CD4-positive, alpha-beta T cell treated with Interleukin-6 for 4 hours (primary cell): ENCODE data around the gene NAALADL1.
A peak's percentile ranks its signal among the peaks of the same experiment; 100 is the strongest.
"Not testable (repeated sequence)": the region's sequence is repeated elsewhere in the genome, so short reads cannot be mapped to it uniquely, and the experiment has no call there.

Experiments used
- DNase-seq: peaks from one replicate; pipeline ENCODE4 v3.0.0-alpha.2; 2020; ENCODE audit warnings: mixed read lengths

The NAALADL1 gene

DNA sequence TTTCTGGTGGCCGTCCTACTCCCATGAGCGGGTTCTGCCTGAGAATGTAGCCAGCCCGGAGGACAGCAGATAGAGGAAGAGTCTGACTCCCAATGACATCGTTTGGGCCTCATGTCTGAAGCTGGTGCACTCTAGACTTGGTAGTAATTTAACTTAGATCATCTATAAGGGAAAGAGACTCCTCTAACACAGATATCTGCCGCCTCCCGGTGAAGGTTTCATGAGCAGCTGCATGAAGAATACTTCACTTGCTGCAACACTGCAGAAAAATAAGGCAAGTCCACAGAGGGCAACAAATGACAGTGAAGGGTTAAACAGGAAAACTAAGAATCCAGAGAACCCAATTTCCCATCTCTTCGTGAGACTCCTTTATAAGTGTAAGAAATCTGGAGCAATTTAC lies 50.3 kb downstream of the NAALADL1 start:
- DNase-seq = no peak

DNA sequence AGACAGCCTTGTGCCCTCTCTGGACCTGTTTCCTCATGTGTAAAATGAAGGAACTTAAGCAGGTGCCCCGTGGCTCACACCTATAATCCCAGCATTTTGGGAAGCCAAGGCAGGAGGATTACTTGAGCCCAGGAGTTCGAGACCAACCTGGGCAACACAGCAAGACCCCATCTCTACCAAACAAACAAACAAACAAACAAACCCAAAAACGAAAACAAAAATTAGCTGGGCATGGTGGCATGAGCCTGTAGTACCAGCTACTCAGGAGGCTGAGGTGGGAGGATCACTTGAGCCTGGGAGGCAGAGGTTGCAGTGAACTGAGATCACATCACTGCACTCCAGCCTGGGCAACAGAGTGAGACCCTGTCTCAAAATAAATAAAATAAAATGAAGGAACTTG lies 54.4 kb downstream of the NAALADL1 start:
- DNase-seq = not testable (repeated sequence)

DNA sequence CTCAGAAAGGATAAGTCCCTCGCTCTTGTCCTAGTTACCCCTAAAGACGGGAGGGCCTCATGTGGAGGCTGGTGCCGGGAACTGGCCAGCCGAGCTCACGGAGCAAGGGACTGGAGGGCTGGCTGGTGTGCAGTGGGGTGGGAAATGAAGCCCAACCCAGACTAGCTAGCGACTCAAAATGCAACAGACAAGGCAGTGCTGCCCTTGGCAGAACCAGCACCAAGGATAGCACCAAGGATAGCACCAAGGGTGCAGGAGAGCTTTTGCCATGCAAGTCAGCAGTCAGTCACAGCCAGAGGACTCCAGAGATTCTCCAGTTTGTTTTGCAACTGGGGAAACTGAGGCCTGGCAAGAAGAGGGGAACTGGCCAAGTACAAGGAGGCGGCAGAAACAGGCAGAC lies 55.1 kb downstream of the NAALADL1 start:
- no peak for DNase-seq

DNA sequence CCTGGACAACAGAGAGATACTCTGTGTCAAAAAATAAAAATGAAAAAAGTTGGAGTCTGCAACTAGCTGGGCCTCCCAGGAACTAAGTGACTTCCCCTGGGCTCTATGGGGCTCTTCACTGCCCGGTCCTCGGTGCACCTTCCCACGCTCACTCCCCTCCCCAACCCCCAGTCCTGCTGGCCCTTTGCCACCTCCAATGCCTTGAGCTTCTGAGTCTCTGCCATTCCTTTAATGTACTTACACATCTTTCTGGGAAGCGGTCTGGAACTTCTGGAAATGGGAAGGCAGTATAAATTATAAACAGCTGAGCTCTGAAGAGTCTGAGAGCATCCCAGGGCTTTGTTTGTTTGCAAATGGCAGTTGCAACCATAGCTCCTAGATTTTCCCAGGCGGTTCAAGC lies 55.6 kb downstream of the NAALADL1 start:
- no peak for DNase-seq

DNA sequence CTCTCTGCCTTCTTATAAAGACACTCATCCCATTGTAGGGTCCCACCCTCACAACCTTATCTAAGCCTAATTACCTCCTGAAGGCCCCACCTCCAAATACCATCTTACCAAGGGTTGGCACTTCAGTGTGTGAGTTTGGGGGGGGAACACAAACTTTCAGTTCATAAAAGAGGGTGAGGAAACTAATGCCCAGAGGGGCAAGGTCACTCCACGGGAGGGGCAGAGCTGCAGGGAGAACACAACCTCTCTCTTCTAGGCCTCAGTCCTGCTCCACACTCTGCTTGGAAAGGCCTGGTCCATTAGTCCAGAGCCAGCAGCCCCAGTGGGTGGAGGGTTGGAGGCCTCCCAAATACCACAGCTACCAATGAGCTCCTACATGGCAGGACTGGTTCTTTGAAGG lies 58.9 kb downstream of the NAALADL1 start:
- no peak for DNase-seq

DNA sequence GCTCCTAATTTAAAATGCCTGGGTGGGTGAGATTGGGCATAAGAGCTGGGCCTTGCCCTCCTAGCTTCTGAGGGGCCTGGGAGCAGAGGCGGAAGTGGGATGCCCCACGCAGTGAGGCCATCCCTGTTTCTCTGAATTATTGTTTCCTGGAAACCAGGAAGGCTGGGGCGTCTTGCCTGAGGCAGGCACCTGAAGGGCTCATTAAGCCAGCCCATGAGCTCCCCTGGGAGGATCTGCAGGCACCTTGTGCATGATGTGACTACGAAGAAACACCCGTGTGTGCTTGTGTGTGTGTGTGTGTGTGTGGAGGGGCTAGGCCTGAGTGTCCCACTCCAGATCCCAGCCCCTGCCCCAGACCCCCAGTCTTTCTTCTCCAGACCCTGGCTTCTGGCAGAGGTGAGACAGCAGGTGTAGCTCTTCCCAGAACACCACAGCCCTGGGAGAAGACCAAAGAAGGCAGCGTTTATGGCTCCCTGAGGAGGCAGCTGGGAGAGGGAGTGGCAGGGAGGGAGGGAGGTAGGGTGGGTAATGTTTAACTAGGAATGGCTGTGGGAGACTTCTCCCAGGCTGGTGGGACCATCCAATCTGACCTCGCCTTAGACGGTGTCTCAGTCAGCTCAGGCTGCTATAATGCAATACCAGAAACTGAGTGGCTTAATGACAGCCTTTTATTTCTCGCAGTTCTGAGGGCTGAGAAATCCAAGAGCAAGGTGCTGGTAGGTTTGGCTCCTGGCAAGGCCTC lies 59.5 kb downstream of the NAALADL1 start:
- DNase-seq = no peak

DNA sequence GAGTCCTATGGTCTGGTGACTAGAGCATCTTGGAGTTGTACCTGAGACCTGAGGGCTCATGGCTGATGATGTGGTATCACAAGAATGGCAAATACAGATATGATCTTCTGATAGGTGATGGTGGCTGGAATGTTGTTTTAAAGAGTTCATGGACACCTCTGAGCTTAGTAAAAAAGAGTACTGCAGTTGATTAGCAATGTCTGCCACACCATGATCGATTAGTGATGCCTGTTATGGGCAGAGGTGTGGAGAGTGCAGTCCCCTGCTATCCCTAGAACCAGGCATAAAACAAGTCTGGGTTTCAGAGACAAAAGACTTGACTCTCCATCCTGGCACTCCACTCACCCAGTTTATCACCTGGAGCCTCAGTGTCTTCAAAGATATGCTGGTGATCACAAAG lies 60.2 kb downstream of the NAALADL1 start:
- DNase-seq = no peak

DNA sequence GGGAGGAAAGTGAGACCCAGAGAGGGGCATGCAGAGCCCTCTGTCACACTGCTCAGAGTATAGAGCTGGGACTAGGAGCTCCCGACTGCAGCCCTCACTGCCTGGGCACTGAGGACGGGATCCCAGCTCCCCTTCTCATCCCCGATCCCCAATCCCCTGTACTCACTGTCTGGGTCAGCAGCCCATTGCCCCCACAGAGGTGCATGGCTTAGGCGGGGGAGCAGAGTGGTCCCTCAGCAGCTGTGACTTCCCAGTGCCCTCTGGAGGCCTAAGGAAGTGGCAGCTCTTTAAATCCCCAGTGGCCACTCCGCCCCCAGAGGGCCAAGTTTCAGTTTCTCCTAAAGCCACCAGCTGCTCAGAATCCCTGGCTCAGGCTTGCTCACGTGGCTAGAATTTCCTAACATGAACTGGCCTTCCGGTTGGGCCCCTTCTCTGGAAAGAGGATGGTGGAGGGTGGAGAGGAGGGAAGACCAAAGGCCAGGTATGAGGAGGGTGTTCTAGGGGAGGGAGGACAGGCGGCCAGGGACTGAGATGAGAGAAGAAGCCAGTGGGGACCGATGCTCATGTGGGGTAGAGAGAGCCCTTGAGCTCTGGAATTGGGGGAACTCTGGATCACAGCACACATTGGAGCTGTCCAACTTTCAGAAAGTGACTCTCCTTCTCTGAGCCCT lies 61.5 kb downstream of the NAALADL1 start, which contains the start of gene BATF2:
Gene BATF2, minus strand, starts transcription at position 262 of the 671 bp plus-strand sequence. Its CDS starts 57 bp downstream, at position 205.
- DNase-seq = peak; percentile 22

DNA sequence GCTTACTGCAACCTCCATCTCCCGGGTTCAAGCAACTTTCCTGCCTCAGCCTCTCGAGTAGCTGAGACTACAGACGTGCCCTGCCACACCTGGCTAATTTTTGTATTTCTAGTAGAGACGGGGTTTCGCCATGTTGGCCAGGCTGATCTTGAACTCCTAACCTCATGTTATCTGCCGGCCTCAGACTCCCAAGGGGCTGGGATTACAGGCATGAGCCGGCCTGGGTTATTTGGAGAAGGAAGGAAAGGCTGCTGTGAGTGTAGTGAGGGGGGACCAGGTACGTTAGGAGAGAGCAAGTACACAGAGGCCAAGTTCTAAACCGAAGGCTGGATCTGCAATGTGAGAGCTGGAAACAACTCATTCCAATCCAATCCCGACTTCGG lies 62.0 kb downstream of the NAALADL1 start:
- no peak for DNase-seq
